Rectal smooth muscle tissue (tissue), 1 donor: ENCODE data around the gene CACNA1H.
"Not testable (repeated sequence)": the region's sequence is repeated elsewhere in the genome, so short reads cannot be mapped to it uniquely, and the experiment has no call there.

Source experiments
- H3K27ac ChIP-seq: one replicate; pipeline ENCODE4 v1.7.0; 2013; ENCODE audit warnings: low read depth, low read length, inconsistent platforms
- H3K27me3 ChIP-seq: one replicate; pipeline ENCODE4 v1.7.0; 2013; ENCODE audit warnings: low read length; ENCODE audit not compliant: control insufficient read depth, insufficient read depth
- H3K36me3 ChIP-seq: one replicate; pipeline ENCODE4 v1.7.0; 2013; ENCODE audit warnings: low read length; ENCODE audit not compliant: control insufficient read depth, insufficient read depth
- H3K4me1 ChIP-seq: one replicate; pipeline ENCODE4 v1.7.0; 2013; ENCODE audit warnings: low read length; ENCODE audit not compliant: control insufficient read depth, insufficient read depth
- H3K4me3 ChIP-seq: one replicate; pipeline ENCODE4 v1.7.0; 2013; ENCODE audit warnings: low read length
- H3K9ac ChIP-seq: one replicate; pipeline ENCODE4 v1.7.0; 2013; ENCODE audit warnings: low read length

The CACNA1H gene

DNA sequence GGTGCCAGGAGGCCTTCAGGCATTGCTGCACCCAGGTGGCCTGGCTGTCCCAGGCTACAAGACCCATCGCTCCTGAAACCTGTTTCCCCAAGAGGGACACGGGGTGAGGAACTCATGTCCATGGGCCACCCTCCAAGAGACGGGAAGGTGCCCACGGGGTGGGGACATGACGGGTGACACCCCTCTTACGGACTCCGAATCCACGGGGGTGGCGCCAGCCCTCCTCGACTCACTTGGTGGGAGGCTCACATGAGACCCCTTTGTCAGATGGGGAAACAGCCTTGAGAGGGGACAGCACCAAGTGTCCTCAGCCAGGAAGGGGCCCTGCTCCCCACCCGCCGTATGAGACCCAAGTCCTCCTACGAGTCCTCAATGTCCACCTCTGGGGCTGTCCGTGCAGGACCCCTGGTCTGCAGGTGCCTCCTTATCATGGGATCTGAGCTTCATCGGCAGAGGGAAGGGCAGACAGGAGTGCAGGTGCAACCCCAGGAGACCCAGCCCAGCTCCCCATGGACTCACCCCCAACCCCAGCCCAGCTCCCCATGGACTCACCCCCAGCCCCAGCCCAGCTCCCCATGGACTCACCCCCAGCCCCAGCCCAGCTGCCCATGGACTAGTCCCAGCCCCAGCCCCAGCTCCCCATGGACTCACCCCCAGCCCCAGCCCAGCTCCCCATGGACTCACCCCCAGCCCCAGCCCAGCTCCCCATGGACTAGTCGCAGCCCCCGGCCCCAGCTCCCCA lies 77.7 kb downstream of the CACNA1H start:
- not testable (repeated sequence) for H3K27me3 ChIP-seq, H3K4me3 ChIP-seq, H3K36me3 ChIP-seq, H3K9ac ChIP-seq, H3K4me1 ChIP-seq, H3K27ac ChIP-seq

GRCh38 chr16:1231301-1231700 lies 78.4 kb downstream of the CACNA1H start:
- not testable (repeated sequence) for H3K4me3 ChIP-seq, H3K4me1 ChIP-seq, H3K27ac ChIP-seq, H3K27me3 ChIP-seq, H3K9ac ChIP-seq, H3K36me3 ChIP-seq

- H3K27me3 ChIP-seq, H3K9ac ChIP-seq, H3K4me1 ChIP-seq, H3K36me3 ChIP-seq, H3K27ac ChIP-seq, H3K4me3 ChIP-seq: not testable (repeated sequence)
Measured at GRCh38 chr16:1232049-1232748, 79.3 kb downstream of the CACNA1H start.

GRCh38 chr16:1236659-1237058 lies 83.8 kb downstream of the CACNA1H start:
- H3K9ac ChIP-seq, H3K36me3 ChIP-seq, H3K4me1 ChIP-seq, H3K27ac ChIP-seq, H3K4me3 ChIP-seq, H3K27me3 ChIP-seq: not testable (repeated sequence)

DNA sequence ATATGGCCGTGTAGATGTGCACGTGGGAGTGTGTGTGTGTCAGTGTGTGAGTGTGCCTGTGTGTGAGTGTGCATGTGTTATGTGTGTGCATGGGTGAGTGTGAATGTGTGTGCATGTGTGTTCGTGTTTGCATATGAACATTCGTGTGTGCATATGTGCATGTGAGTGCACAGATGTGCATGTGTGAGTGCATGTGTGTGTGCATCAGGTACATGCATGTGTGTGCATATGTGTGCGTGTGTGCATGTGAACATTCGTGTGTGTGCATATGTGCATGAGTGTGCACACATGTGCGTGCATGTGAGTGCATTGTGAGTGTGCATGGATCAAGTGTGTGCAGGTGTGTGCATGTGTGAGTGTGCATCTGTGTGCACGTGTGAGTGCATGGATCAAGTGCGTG lies 85.1 kb downstream of the CACNA1H start:
- no peaks in the 10 kb centered on the region for H3K4me1 ChIP-seq
- H3K9ac ChIP-seq: no peak overlapping the region
- H3K36me3 ChIP-seq: no peaks in the 10 kb centered on the region
- no peak overlapping the region for H3K27ac ChIP-seq
- no peak overlapping the region for H3K4me3 ChIP-seq
- H3K27me3 ChIP-seq: peaks cover 5% of the 10 kb centered on the region

- H3K4me1 ChIP-seq, H3K27ac ChIP-seq, H3K4me3 ChIP-seq, H3K36me3 ChIP-seq, H3K9ac ChIP-seq, H3K27me3 ChIP-seq: not testable (repeated sequence)
Measured at GRCh38 chr16:1238909-1239308, 86.0 kb downstream of the CACNA1H start.

- not testable (repeated sequence) for H3K36me3 ChIP-seq, H3K27ac ChIP-seq, H3K4me1 ChIP-seq, H3K27me3 ChIP-seq, H3K9ac ChIP-seq, H3K4me3 ChIP-seq
Measured at GRCh38 chr16:1239575-1239974, 86.7 kb downstream of the CACNA1H start.

DNA sequence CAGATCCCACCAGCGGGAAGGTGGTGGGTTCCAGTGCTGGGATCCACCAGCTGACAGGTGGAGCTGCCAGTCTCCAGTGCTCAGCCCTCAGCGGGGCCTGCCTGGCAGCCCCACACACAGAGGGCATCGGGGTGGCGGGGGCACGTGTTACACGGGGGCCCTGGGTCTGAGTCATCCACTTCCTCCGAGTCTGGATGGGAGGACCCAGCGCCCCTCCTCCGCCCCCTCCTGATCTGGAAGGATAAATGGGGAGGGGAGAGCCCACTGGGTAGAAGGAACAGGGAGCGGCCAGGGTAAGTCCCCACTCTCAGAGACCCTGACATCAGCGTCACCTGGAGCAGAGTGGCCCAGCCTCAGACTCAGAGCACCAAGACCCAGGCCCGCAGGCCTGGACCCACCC lies 87.5 kb downstream of the CACNA1H start, which contains the start of gene TPSAB1:
Gene TPSAB1, plus strand, starts transcription at position 270 of the 400 bp plus-strand sequence. CDS start 234 bp downstream, outside the sequence.
- not testable (repeated sequence) for H3K9ac ChIP-seq, H3K27ac ChIP-seq, H3K4me1 ChIP-seq, H3K36me3 ChIP-seq, H3K27me3 ChIP-seq, H3K4me3 ChIP-seq

GRCh38 chr16:1241081-1241480 lies 88.2 kb downstream of the CACNA1H start:
- not testable (repeated sequence) for H3K27ac ChIP-seq, H3K36me3 ChIP-seq, H3K9ac ChIP-seq, H3K27me3 ChIP-seq, H3K4me1 ChIP-seq, H3K4me3 ChIP-seq

- H3K27me3 ChIP-seq, H3K27ac ChIP-seq, H3K4me1 ChIP-seq, H3K4me3 ChIP-seq, H3K36me3 ChIP-seq, H3K9ac ChIP-seq: not testable (repeated sequence)
Measured at GRCh38 chr16:1243363-1243762, 90.5 kb downstream of the CACNA1H start.

- not testable (repeated sequence) for H3K4me1 ChIP-seq, H3K9ac ChIP-seq, H3K27ac ChIP-seq, H3K4me3 ChIP-seq, H3K27me3 ChIP-seq, H3K36me3 ChIP-seq
Measured at GRCh38 chr16:1243907-1244850, 91.3 kb downstream of the CACNA1H start.

GRCh38 chr16:1244881-1245280 lies 92.0 kb downstream of the CACNA1H start:
- Histone ChIP-seq H3K9ac (no peak overlapping the region), H3K4me3 (no peak overlapping the region), H3K27me3 (peaks cover 2% of the 10 kb centered on the region), H3K4me1 (no peaks in the 10 kb centered on the region), H3K36me3 (no peaks in the 10 kb centered on the region), H3K27ac (no peak overlapping the region)
